Lower leg skin (tissue), 4 donors: ENCODE results near the gene FAM3A. TPM values are rescaled to one million over a fixed set of nuclear protein-coding genes. Genes with fewer than 3 reads are reported as not detected.

Experiments
- DNase-seq, 2 donors: peaks; one replicate each; pipeline ENCODE4 v3.0.0-alpha.2; 2019; ENCODE audit warnings: low spot score in 2 of 2
- H3K4me3 ChIP-seq: fragments of 200-600 bp; sonication (generic); 2 replicates; pipeline ENCODE4 v1.5.1; 2017; ENCODE audit warnings: mild to moderate bottlenecking, low read depth; ENCODE audit not compliant: poor library complexity, severe bottlenecking
- CTCF ChIP-seq, 3 donors: fragments of 450-650 bp; IDR thresholded peaks; one replicate each; pipeline ENCODE4 v1.5.1; 2016; ENCODE audit warnings: antibody characterized with exemption in 3 of 3, mild to moderate bottlenecking in 3 of 3, moderate library complexity in 2 of 3
- POLR2A ChIP-seq, 2 donors: fragments of 450-650 bp; IDR thresholded peaks; one replicate each; pipeline ENCODE4 v1.6.1; 2016 to 2017; ENCODE audit warnings: antibody characterized with exemption in 2 of 2, mild to moderate bottlenecking in 1 of 2, moderate library complexity in 1 of 2
- WGBS, 2 donors: methylation state at CpG; one replicate each; pipeline ENCODE4 v1.1.5; 2018; 5-methylcytosine and 5-hydroxymethylcytosine counted together
- intact Hi-C: fragments of 100-400 bp; cut with DNase I; formaldehyde crosslinking; loops from one replicate; pipeline ENCODE4 v1.15.0; 2023; ENCODE audit warnings: low total_unique reads
- total RNA-seq, 4 donors: library from RNA; depleted of rRNA; stranded (reverse); fragments of >200 nt; gene quantifications; one replicate each; pipeline ENCODE4 v1.1.0, GENCODE V29; 2016

The FAM3A gene
- total RNA-seq, 4 donors from 2014 or later = 42.5 to 61.7 (median 47.2) TPM

GRCh38 chrX:154473683-154474082 is 42.3 kb downstream of the FAM3A start:
- DNase-seq = no peak
- intact Hi-C loops = no loop called here
- no peak overlapping the region for H3K4me3 ChIP-seq
- WGBS, 2 donors = 53 to 68% methylated on average over 6 to 7 of the region's 7 CpGs
- TF ChIP-seq CTCF (IDR thresholded peaks at IDR 0.05) (no peak), POLR2A (IDR thresholded peaks at IDR 0.05) (no peak)

DNA sequence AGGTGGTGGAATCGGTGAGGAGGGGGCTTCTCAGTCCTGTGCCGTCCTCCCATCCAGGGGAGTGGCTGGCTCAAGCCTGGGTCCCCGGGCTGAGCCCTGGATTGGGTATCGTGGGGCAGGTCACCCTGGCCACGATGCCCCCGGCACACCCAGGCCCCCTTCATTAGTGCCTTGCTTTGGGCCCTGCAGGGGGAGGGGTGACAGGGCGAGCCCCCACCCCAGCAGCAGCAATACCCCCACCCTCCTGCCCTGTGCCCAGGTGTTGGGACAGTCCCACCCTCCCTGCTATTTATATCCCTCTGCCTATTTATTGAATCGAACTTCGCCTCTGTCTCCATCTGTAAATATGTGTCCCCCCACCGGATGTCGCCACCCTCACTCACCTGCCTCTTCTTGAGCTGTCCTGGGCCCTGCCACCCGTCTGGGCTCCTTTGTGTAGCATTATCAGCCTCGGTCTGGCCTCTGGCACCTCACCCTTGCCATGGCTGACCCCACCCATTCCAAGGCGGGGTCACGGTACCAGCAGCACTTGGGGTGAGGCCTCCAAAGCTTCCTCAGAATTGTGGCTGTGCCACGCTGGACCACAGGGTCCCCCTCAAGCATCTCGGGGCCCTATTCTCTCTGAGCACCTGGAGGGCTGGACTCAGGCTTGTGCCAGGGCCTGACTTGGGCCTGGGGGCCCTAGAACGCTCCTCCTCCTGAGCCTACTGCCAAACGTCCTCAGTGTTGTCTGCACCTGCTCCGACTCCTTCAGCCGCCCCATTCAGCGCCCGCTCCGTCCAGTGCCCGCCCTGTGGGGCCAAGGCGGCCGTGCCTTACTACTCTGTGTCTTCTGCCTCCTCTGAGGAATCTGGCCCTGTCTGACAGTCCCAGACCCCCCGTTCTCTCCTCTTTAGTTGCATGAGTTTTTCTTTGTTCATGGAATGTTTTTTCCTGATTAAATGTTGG is 43.1 kb downstream of the FAM3A start:
- H3K4me3 ChIP-seq = no peak overlapping the region
- TF ChIP-seq CTCF (IDR thresholded peaks at IDR 0.05) (no peak), POLR2A (IDR thresholded peaks at IDR 0.05) (no peak)
- whole genome bisulfite sequencing, 2 donors = 66 to 73% methylated on average over 18 to 28 of the region's 28 CpGs
- DNase-seq = no peak
- intact Hi-C loops = no loop called here

DNA sequence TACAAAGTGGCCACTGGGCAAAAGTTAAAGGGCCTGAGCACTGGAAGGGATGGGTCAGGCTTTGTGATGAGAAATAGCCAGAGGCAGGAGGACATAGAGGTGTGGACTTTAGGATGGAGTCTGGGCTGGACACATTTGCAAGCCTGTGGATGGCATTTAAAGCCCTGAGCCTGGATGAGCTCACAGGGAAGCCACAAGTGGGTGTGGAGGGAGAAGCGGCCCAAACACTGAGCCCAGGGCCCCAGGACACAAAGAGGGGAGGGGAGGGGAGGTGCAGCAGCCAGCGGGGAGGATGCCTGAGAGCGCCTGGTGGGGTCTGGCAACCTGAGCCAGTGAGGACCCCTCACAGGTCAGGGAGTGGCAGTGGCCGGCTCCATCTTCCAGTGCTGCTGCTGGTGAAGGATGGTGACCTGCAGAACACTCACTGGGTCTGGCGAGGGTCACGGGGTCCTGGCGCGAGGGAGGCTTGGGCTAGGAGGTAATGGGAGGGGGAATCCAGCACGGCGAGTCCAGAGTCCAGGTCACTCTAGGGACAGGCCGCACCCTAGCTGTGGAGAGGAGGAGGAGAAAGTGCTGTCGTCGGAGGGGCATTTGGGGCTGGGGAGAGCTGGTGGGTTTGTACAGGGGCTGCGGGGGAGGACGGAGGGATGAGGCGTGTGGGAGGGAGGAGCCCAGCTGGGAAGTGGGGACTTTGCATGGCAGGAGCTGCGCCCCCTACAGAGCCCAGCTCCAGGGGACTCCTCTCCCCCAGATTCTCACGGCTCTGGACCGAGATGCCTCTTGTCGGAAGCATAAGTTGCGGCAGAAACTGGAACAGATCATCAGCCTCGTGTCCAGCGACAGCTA is 44.0 kb downstream of the FAM3A start:
- WGBS, 2 donors = 87 to 90% methylated on average over 18 to 23 of the region's 23 CpGs
- intact Hi-C loops = no loop called here
- H3K4me3 ChIP-seq = no peak overlapping the region
- TF ChIP-seq POLR2A (IDR thresholded peaks at IDR 0.05) (no peak), CTCF (IDR thresholded peaks at IDR 0.05) (no peak)
- DNase-seq = no peak

DNA sequence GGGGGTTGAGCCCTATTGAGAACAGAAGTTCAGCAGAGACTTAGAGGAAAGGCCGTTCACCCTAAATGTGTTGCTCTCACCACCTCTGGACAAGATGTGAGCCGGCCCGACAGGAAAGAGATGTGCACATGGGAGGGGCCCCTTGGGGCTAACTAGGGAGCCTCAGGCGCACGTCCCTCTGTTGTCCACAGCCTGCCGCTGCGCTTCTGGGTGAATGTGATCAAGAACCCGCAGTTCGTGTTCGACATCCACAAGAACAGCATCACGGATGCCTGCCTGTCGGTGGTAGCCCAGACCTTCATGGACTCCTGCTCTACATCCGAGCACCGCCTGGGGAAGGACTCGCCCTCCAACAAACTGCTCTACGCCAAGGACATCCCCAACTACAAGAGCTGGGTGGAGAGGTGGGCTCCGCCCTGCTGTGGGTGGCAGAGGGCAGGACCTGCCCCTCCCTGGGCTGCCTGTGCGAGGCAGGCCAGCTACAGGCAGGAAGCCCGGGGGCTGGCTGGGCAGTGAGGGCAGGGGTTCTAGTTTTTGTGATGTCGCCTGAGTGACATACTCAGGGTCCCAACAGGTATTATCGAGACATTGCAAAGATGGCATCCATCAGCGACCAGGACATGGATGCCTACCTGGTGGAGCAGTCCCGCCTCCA is 45.0 kb downstream of the FAM3A start:
- TF ChIP-seq POLR2A (IDR thresholded peaks at IDR 0.05) = no peak
- TF ChIP-seq CTCF (IDR thresholded peaks at IDR 0.05) = no peak
- WGBS, 2 donors = 86 to 93% methylated on average over 8 to 23 of the region's 23 CpGs
- H3K4me3 ChIP-seq = no peak overlapping the region
- DNase-seq = no peak
- intact Hi-C loops = no loop called here

- no peak for TF ChIP-seq CTCF (IDR thresholded peaks at IDR 0.05)
- TF ChIP-seq POLR2A (IDR thresholded peaks at IDR 0.05) = no peak
- intact Hi-C loops = no loop called here
- WGBS, 2 donors = 92 to 100% methylated on average over 1 to 14 of the region's 14 CpGs
- H3K4me3 ChIP-seq = no peak overlapping the region
- no peak for DNase-seq
These were observed 45.6 kb downstream of the FAM3A start for GRCh38 chrX:154470434-154470833.
